Peyer's patch (tissue), 4 donors: ENCODE data around the gene SIX3.

Experiments
- CTCF ChIP-seq, 6 experiments: fragments of 450-650 bp in 4 of 6; fragments of 200-600 bp in 2 of 6; sonication (generic) in 1 of 6; IDR thresholded peaks; one replicate each; pipeline ENCODE4 v1.5.1; 2017 to 2019; ENCODE audit warnings: antibody characterized with exemption in 6 of 6, mild to moderate bottlenecking in 3 of 6, moderate library complexity in 1 of 6
- POLR2A ChIP-seq, 2 donors: fragments of 450-650 bp; IDR thresholded peaks; one replicate each; pipeline ENCODE4 v1.5.1; 2017; ENCODE audit warnings: antibody characterized with exemption in 2 of 2, mild to moderate bottlenecking in 2 of 2, moderate library complexity in 2 of 2

GRCh38 chr2:44904578-44904977, 36.9 kb upstream of the SIX3 start:
- TF ChIP-seq CTCF (IDR thresholded peaks at IDR 0.05): no peak
- no peak for TF ChIP-seq POLR2A (IDR thresholded peaks at IDR 0.05)
